ENCODE measurements around the gene PALMD.

PALMD gene

DNA sequence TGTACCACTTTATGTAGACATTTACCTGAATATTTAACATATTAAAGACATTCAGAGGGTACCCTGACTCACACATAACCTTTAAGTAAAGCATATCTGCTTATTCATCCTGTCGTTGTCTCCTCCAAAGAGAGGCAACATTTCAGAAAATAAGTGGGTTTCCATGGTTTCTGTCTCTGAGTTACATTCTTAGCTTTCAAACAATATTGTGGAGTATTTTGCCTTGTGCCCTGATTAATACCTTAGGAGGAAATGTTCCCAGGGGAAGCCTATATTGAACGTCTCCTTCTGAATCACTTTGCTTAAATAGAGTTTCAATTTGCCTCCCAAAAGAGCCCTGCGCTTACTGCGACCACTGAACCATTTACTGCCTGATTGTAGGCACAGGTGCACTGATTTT is 26.1 kb downstream of the PALMD start:
- no peak for TF ChIP-seq CTCF (IDR thresholded peaks at IDR 0.05; ENCODE audit: low read depth, low read length, missing control alignments)
- H3K27me3 ChIP-seq (replicated peaks): no peaks in the 10 kb centered on the region
- in situ Hi-C loops (cut with HindIII; ENCODE audit: low pct_ligation_motif_present, low sequenced_read_pairs): no loop called here
- no peak for DNase-seq
- H3K4me3 ChIP-seq (ENCODE audit: low read depth, low read length): no peak overlapping the region
- H3K36me3 ChIP-seq (replicated peaks): no peaks in the 10 kb centered on the region
- H3K27ac ChIP-seq: no peak overlapping the region

DNA sequence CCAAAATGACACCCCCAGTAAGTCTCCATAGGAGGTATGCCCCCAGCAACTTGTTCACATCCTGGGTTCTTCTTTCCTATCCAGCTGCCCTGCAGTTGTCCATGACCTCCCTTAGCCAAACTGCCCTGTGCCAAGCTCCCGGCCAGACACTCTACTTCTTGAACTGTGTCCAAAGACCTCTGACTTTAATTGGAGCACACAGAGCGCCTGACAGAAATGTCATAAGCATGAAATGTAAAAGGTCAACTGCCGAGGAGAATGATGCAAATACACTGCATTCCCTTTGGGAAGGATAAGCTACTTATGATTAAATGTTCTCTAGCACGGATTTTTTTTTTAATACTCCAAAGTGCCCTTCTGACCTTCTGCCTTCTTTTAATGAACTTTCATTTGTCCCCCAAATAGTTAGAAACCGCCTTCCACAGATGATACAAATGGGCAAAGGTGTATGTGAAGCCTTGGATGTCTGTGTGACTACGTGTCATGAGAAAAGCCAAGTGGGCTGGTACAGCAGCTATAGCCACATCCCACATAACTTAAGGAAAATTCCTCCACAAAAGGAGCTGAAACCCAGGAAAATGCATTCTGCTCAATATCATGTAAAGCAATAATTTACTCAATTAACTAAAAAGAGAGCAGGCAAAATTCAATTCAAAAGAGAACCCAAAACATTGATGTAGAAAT is 26.8 kb downstream of the PALMD start:
- Histone ChIP-seq H3K36me3 (replicated peaks) (no peaks in the 10 kb centered on the region), H3K27ac (no peak overlapping the region), H3K27me3 (replicated peaks) (no peaks in the 10 kb centered on the region), H3K4me3 (ENCODE audit: low read depth, low read length) (no peak overlapping the region)
- in situ Hi-C loops (cut with HindIII; ENCODE audit: low pct_ligation_motif_present, low sequenced_read_pairs): no loop called here
- peak; percentile 36 for DNase-seq
- TF ChIP-seq CTCF (IDR thresholded peaks at IDR 0.05; ENCODE audit: low read depth, low read length, missing control alignments): no peak

- Histone ChIP-seq H3K27ac (no peak overlapping the region), H3K4me3 (ENCODE audit: low read depth, low read length) (no peak overlapping the region), H3K36me3 (replicated peaks) (no peaks in the 10 kb centered on the region), H3K27me3 (replicated peaks) (no peaks in the 10 kb centered on the region)
- DNase-seq: no peak
- in situ Hi-C loops (cut with HindIII; ENCODE audit: low pct_ligation_motif_present, low sequenced_read_pairs): no loop called here
- no peak for TF ChIP-seq CTCF (IDR thresholded peaks at IDR 0.05; ENCODE audit: low read depth, low read length, missing control alignments)
These were observed 27.4 kb downstream of the PALMD start for GRCh38 chr1:99673315-99673714.

DNA sequence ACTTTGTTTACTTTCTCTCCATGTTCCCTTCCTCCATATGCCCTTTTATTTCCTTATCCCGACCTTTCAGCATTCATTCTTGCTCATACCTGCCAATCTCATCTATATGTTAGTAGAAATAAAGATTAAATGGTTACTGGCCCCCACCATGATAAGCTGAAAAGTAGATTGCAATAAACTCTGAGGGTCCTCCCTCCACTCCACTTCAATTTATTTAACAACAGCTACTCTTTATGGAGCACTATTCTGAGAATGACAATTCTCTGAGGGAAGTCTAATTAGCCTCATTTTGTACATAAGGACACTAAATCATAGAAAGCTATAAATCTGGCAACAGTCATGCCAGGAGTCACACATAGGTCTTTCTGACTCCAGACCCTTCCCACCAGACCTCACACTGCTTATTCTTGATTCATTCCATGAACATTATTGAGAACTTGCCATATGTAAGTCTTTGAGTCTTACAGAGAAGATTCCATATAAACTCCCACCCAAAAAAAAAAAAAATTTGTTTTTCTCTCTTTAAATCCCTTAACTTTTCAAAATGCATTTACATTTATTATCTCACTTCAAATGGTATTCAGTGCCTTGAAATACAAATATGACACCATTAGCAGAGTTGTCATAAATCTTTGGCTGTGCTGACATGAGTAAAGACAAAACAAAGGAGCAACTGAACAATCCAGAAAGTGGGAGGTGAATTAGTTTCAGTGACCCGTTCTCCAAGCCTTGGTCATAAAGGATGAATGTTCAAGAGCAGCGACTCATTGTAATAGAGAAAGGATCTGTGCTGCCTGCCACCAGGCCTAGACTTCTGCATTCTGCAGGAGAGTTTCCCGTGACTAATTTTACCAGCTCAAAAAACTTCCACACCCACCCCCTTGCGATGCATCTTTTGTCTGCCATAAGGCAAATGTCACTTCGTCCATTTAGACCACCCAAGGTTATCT is 28.5 kb downstream of the PALMD start:
- Histone ChIP-seq H3K27me3 (replicated peaks) (no peaks in the 10 kb centered on the region), H3K36me3 (replicated peaks) (no peaks in the 10 kb centered on the region), H3K4me3 (ENCODE audit: low read depth, low read length) (no peak overlapping the region), H3K27ac (no peak overlapping the region)
- no peak for TF ChIP-seq CTCF (IDR thresholded peaks at IDR 0.05; ENCODE audit: low read depth, low read length, missing control alignments)
- in situ Hi-C loops (cut with HindIII; ENCODE audit: low pct_ligation_motif_present, low sequenced_read_pairs): no loop called here
- no peak for DNase-seq

- no peak for DNase-seq
- in situ Hi-C loops (cut with HindIII; ENCODE audit: low pct_ligation_motif_present, low sequenced_read_pairs): no loop called here
These were observed 29.4 kb downstream of the PALMD start for GRCh38 chr1:99675292-99675691.

More at GRCh38 chr1:99675292-99675691, 29.4 kb downstream of the PALMD start:
- no peaks in the 10 kb centered on the region for H3K36me3 ChIP-seq (replicated peaks)
- H3K4me3 ChIP-seq (ENCODE audit: low read depth, low read length): no peak overlapping the region
- TF ChIP-seq CTCF (IDR thresholded peaks at IDR 0.05; ENCODE audit: low read depth, low read length, missing control alignments): no peak
- H3K27me3 ChIP-seq (replicated peaks): no peaks in the 10 kb centered on the region
- no peak overlapping the region for H3K27ac ChIP-seq
